ENCODE measurements around the gene PAMR1.

- TF ChIP-seq ZNF274 (IDR thresholded peaks at IDR 0.05; ENCODE audit: borderline replicate concordance, extremely low read depth, low read length) (no peak), CTCF (IDR thresholded peaks at IDR 0.05; ENCODE audit: control extremely low read depth in 1 of 3, insufficient read depth in 1 of 3, low read depth in 1 of 3, low read length in 3 of 3) (no peak), EP300 (IDR thresholded peaks at IDR 0.05; ENCODE audit: borderline replicate concordance in 1 of 2, low read depth in 2 of 2, low read length in 2 of 2) (no peak), PHF8 (conservative IDR thresholded peaks at IDR 0.05; ENCODE audit: low read depth, low read length) (no peak)
Measured at GRCh38 chr11:35389897-35390465, 135.4 kb downstream of the PAMR1 start.

Data from H1 (cell line).